HG03175 (cell line): Measurements from ENCODE around the gene PHF20.
"Not testable (repeated sequence)": the region's sequence is repeated elsewhere in the genome, so short reads cannot be mapped to it uniquely, and the experiment has no call there.

Source experiments
- ATAC-seq: cut with Tn5 transposase; IDR thresholded peaks from one replicate; pipeline ENCODE4 v1.9.1; 2021; ENCODE audit warnings: mild to moderate bottlenecking, moderate library complexity; ENCODE audit not compliant: unreplicated experiment

PHF20 gene

GRCh38 chr20:35883336-35883777 is 111.5 kb downstream of the PHF20 start:
- ATAC-seq = no peak

GRCh38 chr20:35883778-35884540 is 112.1 kb downstream of the PHF20 start:
- no peak for ATAC-seq

GRCh38 chr20:35884541-35884865 is 112.7 kb downstream of the PHF20 start:
- no peak for ATAC-seq

GRCh38 chr20:35885212-35885611 is 113.4 kb downstream of the PHF20 start:
- no peak for ATAC-seq

GRCh38 chr20:35886537-35886936 is 114.7 kb downstream of the PHF20 start:
- no peak for ATAC-seq

- ATAC-seq = no peak
Observed at GRCh38 chr20:35887393-35888064, 115.7 kb downstream of the PHF20 start.

GRCh38 chr20:35888657-35889056 is 116.8 kb downstream of the PHF20 start:
- ATAC-seq = no peak

- no peak for ATAC-seq
Observed at GRCh38 chr20:35891375-35891774, 119.6 kb downstream of the PHF20 start.

GRCh38 chr20:35892871-35893270 is 121.1 kb downstream of the PHF20 start:
- no peak for ATAC-seq

- ATAC-seq = peak; percentile 91
Observed at GRCh38 chr20:35893942-35894341, 122.1 kb downstream of the PHF20 start.

- not testable (repeated sequence) for ATAC-seq
Observed at GRCh38 chr20:35895516-35895915, 123.7 kb downstream of the PHF20 start.

- no peak for ATAC-seq
Observed at GRCh38 chr20:35899064-35899463, 127.2 kb downstream of the PHF20 start.

- not testable (repeated sequence) for ATAC-seq
Observed at GRCh38 chr20:35901230-35901629, 129.4 kb downstream of the PHF20 start.

GRCh38 chr20:35901678-35902544 is 130.1 kb downstream of the PHF20 start:
- no peak for ATAC-seq

- ATAC-seq = no peak
Observed at GRCh38 chr20:35902545-35902941, 130.7 kb downstream of the PHF20 start.

GRCh38 chr20:35903843-35904242 is 132.0 kb downstream of the PHF20 start:
- ATAC-seq = no peak

- no peak for ATAC-seq
Observed at GRCh38 chr20:35904982-35905663, 133.3 kb downstream of the PHF20 start.

GRCh38 chr20:35907017-35907701 is 135.3 kb downstream of the PHF20 start:
- ATAC-seq = no peak

GRCh38 chr20:35908007-35908406 is 136.2 kb downstream of the PHF20 start:
- no peak for ATAC-seq

GRCh38 chr20:35909176-35909575 is 137.4 kb downstream of the PHF20 start:
- no peak for ATAC-seq
